ENCODE data around the gene TMEM80.

TMEM80 gene

DNA sequence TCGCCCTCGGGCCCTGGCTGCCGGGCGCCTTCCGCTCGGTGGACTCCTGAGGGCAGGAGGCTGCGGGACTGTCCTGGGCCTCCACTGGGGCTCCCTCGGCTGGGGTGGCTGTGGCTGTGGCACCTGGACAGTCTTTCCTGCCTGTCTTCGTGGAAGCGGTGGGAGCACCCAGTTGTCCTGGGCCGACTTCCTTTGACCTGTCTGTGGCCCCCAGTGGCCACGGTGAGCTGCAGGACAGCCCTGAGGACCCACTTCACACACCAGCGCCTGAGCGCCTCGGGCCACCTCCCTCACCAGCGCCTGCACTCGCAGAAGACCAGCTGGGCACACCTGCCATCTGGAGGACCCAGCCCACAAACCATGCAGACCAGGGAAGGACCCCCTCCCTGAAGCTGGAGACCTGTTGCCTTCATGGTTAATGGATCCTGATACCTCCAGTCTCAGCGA, 8.6 kb downstream of the TMEM80 start:
- ATAC-seq, result no peak

DNA sequence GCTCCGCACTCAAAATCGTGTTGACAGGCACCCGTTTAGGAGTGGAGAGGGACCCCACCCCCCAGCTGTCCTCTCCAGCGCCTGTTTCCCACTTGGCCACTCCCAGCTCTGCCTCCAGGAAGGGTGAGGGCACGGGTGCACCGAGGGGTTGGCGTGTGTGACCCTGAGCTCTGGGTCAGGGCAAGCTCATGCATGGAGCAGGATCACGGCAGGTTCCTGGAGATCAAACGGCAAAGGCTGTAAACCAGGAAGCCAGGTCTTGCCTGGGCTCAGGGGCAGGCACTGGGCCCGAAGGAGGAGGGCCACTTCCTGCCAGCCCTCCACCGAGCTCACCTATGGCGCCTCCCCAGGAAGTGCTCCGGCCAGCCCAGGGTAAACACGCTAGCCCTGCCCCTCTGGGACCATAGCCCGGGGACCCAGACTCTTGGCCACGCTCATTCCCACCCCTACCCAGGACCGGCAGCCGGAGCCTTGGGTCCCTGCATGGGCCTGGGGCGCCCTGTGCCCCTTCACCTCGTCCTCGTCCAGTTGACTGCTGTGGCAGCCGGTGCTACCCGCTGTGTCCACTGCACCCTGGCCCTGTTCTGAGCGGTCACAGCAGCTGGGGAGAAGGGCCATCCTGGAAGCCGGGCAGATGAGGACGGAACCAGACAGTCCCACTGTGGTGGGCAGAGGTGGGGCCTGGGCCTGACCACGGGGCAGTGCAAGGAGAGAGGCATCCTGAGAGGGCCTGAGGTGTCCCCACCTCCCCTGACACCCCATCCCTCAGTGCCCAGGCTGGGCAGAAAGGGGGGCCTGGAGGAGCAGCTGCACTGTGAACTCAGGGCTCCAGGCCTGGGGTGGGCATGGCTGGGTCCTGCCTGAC, 9.4 kb downstream of the TMEM80 start:
- ATAC-seq, result no peak
- TF ChIP-seq ZNF70 (CRISPR knock-in tag; IDR thresholded peaks at IDR 0.05) (no peak), ZNF8 (CRISPR knock-in tag; IDR thresholded peaks at IDR 0.05) (no peak), ESRRG (CRISPR knock-in tag; IDR thresholded peaks at IDR 0.05) (no peak)

More for the DNA sequence above, 8.6 kb downstream of the TMEM80 start:
- TF ChIP-seq, protein P1, sequence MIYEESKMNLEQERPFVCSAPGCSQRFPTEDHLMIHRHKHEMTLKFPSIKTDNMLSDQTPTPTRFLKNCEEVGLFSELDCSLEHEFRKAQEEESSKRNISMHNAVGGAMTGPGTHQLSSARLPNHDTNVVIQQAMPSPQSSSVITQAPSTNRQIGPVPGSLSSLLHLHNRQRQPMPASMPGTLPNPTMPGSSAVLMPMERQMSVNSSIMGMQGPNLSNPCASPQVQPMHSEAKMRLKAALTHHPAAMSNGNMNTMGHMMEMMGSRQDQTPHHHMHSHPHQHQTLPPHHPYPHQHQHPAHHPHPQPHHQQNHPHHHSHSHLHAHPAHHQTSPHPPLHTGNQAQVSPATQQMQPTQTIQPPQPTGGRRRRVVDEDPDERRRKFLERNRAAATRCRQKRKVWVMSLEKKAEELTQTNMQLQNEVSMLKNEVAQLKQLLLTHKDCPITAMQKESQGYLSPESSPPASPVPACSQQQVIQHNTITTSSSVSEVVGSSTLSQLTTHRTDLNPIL (CRISPR knock-in tag; IDR thresholded peaks at IDR 0.05; ENCODE audit: low read depth), result no peak
- TF ChIP-seq ZNF565 (CRISPR knock-in tag; conservative IDR thresholded peaks at IDR 0.05; ENCODE audit: low read depth) (no peak), PPARA (CRISPR knock-in tag; IDR thresholded peaks at IDR 0.05; ENCODE audit: borderline replicate concordance) (no peak), RARB (CRISPR knock-in tag; IDR thresholded peaks at IDR 0.05) (no peak), ZFP30 (CRISPR knock-in tag; IDR thresholded peaks at IDR 0.05) (no peak), OSR1 (CRISPR knock-in tag; IDR thresholded peaks at IDR 0.05) (no peak), ZNF8 (CRISPR knock-in tag; IDR thresholded peaks at IDR 0.05) (no peak)
- TF ChIP-seq, protein P2, sequence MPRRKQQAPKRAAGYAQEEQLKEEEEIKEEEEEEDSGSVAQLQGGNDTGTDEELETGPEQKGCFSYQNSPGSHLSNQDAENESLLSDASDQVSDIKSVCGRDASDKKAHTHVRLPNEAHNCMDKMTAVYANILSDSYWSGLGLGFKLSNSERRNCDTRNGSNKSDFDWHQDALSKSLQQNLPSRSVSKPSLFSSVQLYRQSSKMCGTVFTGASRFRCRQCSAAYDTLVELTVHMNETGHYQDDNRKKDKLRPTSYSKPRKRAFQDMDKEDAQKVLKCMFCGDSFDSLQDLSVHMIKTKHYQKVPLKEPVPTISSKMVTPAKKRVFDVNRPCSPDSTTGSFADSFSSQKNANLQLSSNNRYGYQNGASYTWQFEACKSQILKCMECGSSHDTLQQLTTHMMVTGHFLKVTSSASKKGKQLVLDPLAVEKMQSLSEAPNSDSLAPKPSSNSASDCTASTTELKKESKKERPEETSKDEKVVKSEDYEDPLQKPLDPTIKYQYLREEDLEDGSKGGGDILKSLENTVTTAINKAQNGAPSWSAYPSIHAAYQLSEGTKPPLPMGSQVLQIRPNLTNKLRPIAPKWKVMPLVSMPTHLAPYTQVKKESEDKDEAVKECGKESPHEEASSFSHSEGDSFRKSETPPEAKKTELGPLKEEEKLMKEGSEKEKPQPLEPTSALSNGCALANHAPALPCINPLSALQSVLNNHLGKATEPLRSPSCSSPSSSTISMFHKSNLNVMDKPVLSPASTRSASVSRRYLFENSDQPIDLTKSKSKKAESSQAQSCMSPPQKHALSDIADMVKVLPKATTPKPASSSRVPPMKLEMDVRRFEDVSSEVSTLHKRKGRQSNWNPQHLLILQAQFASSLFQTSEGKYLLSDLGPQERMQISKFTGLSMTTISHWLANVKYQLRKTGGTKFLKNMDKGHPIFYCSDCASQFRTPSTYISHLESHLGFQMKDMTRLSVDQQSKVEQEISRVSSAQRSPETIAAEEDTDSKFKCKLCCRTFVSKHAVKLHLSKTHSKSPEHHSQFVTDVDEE (CRISPR knock-in tag; IDR thresholded peaks at IDR 0.05), result no peak

DNA sequence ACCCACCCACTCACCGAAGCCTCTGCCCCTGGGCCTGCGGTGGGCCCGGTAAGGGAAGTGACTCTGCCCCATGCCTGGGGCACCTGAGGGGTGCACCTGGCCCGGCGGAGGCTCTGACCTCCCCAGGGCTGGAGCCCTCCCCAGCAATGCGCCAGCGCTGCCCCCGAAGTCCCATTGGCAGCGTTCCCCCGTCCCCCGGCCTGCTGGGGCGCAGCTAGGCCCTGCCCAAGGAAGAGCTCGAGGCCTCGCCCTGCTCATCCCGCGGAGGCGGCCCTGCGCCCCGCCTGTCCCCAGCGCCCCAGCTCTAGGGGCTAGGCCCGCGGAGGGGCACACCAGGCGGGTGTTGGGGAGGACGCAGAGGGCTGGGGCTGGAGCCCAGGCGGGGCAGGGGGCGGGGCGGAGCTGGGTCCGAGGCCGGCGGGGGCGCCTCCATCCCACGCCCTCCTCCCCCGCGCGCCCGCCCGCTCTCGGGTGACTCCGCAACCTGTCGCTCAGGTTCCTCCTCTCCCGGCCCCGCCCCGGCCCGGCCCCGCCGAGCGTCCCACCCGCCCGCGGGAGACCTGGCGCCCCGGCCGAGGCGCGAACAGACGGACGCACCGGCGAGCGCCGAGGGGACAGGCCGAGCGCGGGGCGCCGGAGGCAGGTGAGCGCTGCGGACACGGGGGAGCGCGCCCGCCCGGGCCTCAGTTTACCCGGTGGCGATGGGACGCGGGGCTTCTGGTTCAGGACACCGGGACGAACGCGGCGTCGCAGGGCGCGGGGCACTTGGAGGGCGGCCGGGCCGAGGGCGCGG, 10.2 kb downstream of the TMEM80 start, which contains the start of gene EPS8L2:
Gene EPS8L2 (plus strand): TSS at position 586 of the 793 bp plus-strand sequence. CDS start 3,177 bp downstream, outside the sequence.
- TF ChIP-seq ZNF70 (CRISPR knock-in tag; IDR thresholded peaks at IDR 0.05), result no peak
- TF ChIP-seq ISL1 (CRISPR knock-in tag; IDR thresholded peaks at IDR 0.05), result no peak
- TF ChIP-seq, protein P2 (CRISPR knock-in tag; IDR thresholded peaks at IDR 0.05), result no peak
- no peak for TF ChIP-seq PATZ1 (CRISPR knock-in tag; IDR thresholded peaks at IDR 0.05; ENCODE audit: borderline replicate concordance)
- no peak for TF ChIP-seq POU6F1 (CRISPR knock-in tag; IDR thresholded peaks at IDR 0.05; ENCODE audit: borderline replicate concordance, low read depth)
- no peak for TF ChIP-seq TOX (CRISPR knock-in tag; IDR thresholded peaks at IDR 0.05; ENCODE audit: borderline replicate concordance)
- no peak for TF ChIP-seq ZNF8 (CRISPR knock-in tag; IDR thresholded peaks at IDR 0.05)
- no peak for ATAC-seq
